ENCODE results near the gene PDE1C.
"Not testable (repeated sequence)": the region's sequence is repeated elsewhere in the genome, so short reads cannot be mapped to it uniquely, and the experiment has no call there.

The PDE1C gene

GRCh38 chr7:31850066-31850465, 220.1 kb downstream of the PDE1C start:
- DNase-seq (ENCODE audit: low spot score): no peak

- no peak for DNase-seq (ENCODE audit: low spot score)
These were observed 234.7 kb downstream of the PDE1C start for GRCh38 chr7:31835471-31835870.

GRCh38 chr7:31833625-31834024, 236.6 kb downstream of the PDE1C start:
- DNase-seq (ENCODE audit: low spot score): not testable (repeated sequence)

- DNase-seq (ENCODE audit: low spot score): no peak
These were observed 241.7 kb downstream of the PDE1C start for GRCh38 chr7:31828520-31828919.

GRCh38 chr7:31825576-31825975, 244.6 kb downstream of the PDE1C start:
- DNase-seq (ENCODE audit: low spot score): no peak

- no peak for DNase-seq (ENCODE audit: low spot score)
These were observed 251.2 kb downstream of the PDE1C start for GRCh38 chr7:31819031-31819430.

GRCh38 chr7:31816810-31817209, 253.4 kb downstream of the PDE1C start:
- DNase-seq (ENCODE audit: low spot score): no peak

- no peak for DNase-seq (ENCODE audit: low spot score)
These were observed 254.4 kb downstream of the PDE1C start for GRCh38 chr7:31815796-31816195.

- DNase-seq (ENCODE audit: low spot score): no peak
These were observed 256.0 kb downstream of the PDE1C start for GRCh38 chr7:31814187-31814586.

GRCh38 chr7:31811650-31812461, 258.4 kb downstream of the PDE1C start:
- no peak for DNase-seq (ENCODE audit: low spot score)

GRCh38 chr7:31805209-31805818, 264.9 kb downstream of the PDE1C start:
- no peak for DNase-seq (ENCODE audit: low spot score)

- DNase-seq (ENCODE audit: low spot score): no peak
These were observed 273.8 kb downstream of the PDE1C start for GRCh38 chr7:31796375-31796774.

GRCh38 chr7:31794851-31795344, 275.3 kb downstream of the PDE1C start:
- no peak for DNase-seq (ENCODE audit: low spot score)

- no peak for DNase-seq (ENCODE audit: low spot score)
These were observed 278.3 kb downstream of the PDE1C start for GRCh38 chr7:31791881-31792280.

- DNase-seq (ENCODE audit: low spot score): no peak
These were observed 281.1 kb downstream of the PDE1C start for GRCh38 chr7:31788883-31789680.

GRCh38 chr7:31788445-31788844, 281.8 kb downstream of the PDE1C start:
- no peak for DNase-seq (ENCODE audit: low spot score)

GRCh38 chr7:31786326-31786725, 283.9 kb downstream of the PDE1C start:
- no peak for DNase-seq (ENCODE audit: low spot score)

- no peak for DNase-seq (ENCODE audit: low spot score)
These were observed 285.1 kb downstream of the PDE1C start for GRCh38 chr7:31785101-31785500.

- peak; percentile 11 for DNase-seq (ENCODE audit: low spot score)
These were observed 287.0 kb downstream of the PDE1C start for GRCh38 chr7:31783221-31783620.

GRCh38 chr7:31782411-31782991, 287.7 kb downstream of the PDE1C start:
- peak; percentile 71 for DNase-seq (ENCODE audit: low spot score)

GRCh38 chr7:31778296-31778695, 291.9 kb downstream of the PDE1C start:
- no peak for DNase-seq (ENCODE audit: low spot score)

- no peak for DNase-seq (ENCODE audit: low spot score)
These were observed 293.6 kb downstream of the PDE1C start for GRCh38 chr7:31776616-31777015.

Measured in putamen (tissue), 1 donor.